Right atrium auricular region (tissue), 2 donors: ENCODE data around the gene RASGRF2. TPM values are rescaled to one million over a fixed set of nuclear protein-coding genes. Genes with fewer than 3 reads are reported as not detected.

ENCODE experiments used
- DNase-seq: peaks from one replicate; pipeline ENCODE4 v3.0.0-alpha.2; 2019; ENCODE audit warnings: low spot score
- H3K27ac ChIP-seq, 2 donors: fragments of 200-600 bp; sonication (generic); 1 replicate in 1 of 2; 2 replicates in 1 of 2; pipeline ENCODE4 v1.5.1; 2016 to 2019
- H3K27me3 ChIP-seq, 2 donors: fragments of 200-600 bp; sonication (generic); one replicate each; pipeline versions ENCODE4 v1.5.1 to v1.6.0; 2017 to 2019
- H3K36me3 ChIP-seq: fragments of 200-600 bp; sonication (generic); one replicate; pipeline ENCODE4 v1.5.1; 2016
- H3K4me1 ChIP-seq, 2 donors: fragments of 200-600 bp; sonication (generic); one replicate each; pipeline versions ENCODE4 v1.5.1 to v1.6.0; 2017 to 2019
- H3K4me3 ChIP-seq, 2 donors: fragments of 200-600 bp; sonication (generic); 1 replicate in 1 of 2; 2 replicates in 1 of 2; pipeline ENCODE4 v1.5.1; 2017 to 2019; ENCODE audit warnings: mild to moderate bottlenecking in 1 of 2, moderate library complexity in 1 of 2
- H3K9me3 ChIP-seq, 2 donors: fragments of 200-600 bp; sonication (generic); one replicate each; pipeline ENCODE4 v1.5.1; 2019
- CTCF ChIP-seq, 2 donors: fragments of 200-600 bp; sonication (generic); IDR thresholded peaks; one replicate each; pipeline ENCODE4 v1.5.1; 2019; ENCODE audit warnings: antibody characterized with exemption in 2 of 2
- total RNA-seq, 2 donors: library from RNA; depleted of rRNA; stranded (reverse); fragments of >200 nt; gene quantifications; one replicate each; pipeline ENCODE4 v1.1.0, GENCODE V29; 2016

Gene RASGRF2
- total RNA-seq, 2 donors from 2014 or later = 3.5 to 6.3 TPM

- DNase-seq = peak; percentile 91
- H3K36me3 ChIP-seq = no peaks in the 10 kb centered on the region
- peak overlapping the region; percentile 92 to 94 for H3K27ac ChIP-seq
- H3K4me3 ChIP-seq = peak overlapping the region; percentile 47 to 54
- no peaks in the 10 kb centered on the region for H3K27me3 ChIP-seq
- H3K9me3 ChIP-seq = no peaks in the 10 kb centered on the region
- no peak for TF ChIP-seq CTCF (IDR thresholded peaks at IDR 0.05)
- H3K4me1 ChIP-seq = peaks cover 0 to 52% of the 10 kb centered on the region in 2 donors
Observed at GRCh38 chr5:81232464-81233079, 272.4 kb downstream of the RASGRF2 start.

- DNase-seq = peak; percentile 86
- Histone ChIP-seq H3K9me3 (no peaks in the 10 kb centered on the region), H3K27ac (peak within 1 kb of the TSS; percentile 92 to 94), H3K27me3 (no peaks in the 10 kb centered on the region), H3K4me3 (peak within 1 kb of the TSS; percentile 47 to 54), H3K36me3 (no peaks in the 10 kb centered on the region), H3K4me1 (peaks cover 0 to 58% of the 10 kb centered on the region in 2 donors)
- no peak for TF ChIP-seq CTCF (IDR thresholded peaks at IDR 0.05)
Observed at GRCh38 chr5:81233080-81233634, 273.0 kb downstream of the RASGRF2 start, which contains the start of gene CKMT2. Gene CKMT2 (plus strand): TSS chr5:81233322. CDS start chr5:81251133, 17,811 bp downstream.

DNA sequence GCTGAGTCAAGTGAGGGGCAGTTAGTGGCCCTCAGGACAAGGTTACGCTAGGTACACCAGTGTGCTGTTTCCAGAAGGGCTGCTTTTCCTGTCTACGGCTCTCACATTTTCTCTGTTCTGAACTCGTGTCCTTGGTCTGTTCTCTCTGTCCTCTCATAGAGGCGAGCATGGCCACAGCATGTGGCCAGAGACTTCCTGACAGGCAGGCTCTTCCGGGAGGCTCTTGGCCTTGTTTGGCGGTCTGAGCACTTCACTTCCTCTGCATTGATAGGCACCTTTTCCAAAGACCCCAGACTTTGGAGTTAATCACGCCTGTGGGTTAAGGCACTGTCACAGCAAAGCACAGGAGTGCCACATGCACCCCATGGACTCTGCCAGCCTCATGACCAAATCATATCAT lies 274.1 kb downstream of the RASGRF2 start:
- DNase-seq = no peak
- no peaks in the 10 kb centered on the region for H3K27me3 ChIP-seq
- H3K9me3 ChIP-seq = no peaks in the 10 kb centered on the region
- H3K27ac ChIP-seq = peak overlapping the region; percentile 92 to 94
- H3K4me3 ChIP-seq = peak overlapping the region; percentile 47 to 54
- no peak for TF ChIP-seq CTCF (IDR thresholded peaks at IDR 0.05)
- peaks cover 7% of the 10 kb centered on the region for H3K36me3 ChIP-seq
- peaks cover 0 to 62% of the 10 kb centered on the region in 2 donors for H3K4me1 ChIP-seq

GRCh38 chr5:81234801-81235200 lies 274.6 kb downstream of the RASGRF2 start:
- DNase-seq = no peak
- H3K4me1 ChIP-seq = peaks cover 0 to 67% of the 10 kb centered on the region in 2 donors
- H3K27ac ChIP-seq = peak overlapping the region; percentile 92 to 94
- peak overlapping the region; percentile 47 to 54 for H3K4me3 ChIP-seq
- TF ChIP-seq CTCF (IDR thresholded peaks at IDR 0.05) = no peak
- H3K9me3 ChIP-seq = no peaks in the 10 kb centered on the region
- H3K36me3 ChIP-seq = peaks cover 12% of the 10 kb centered on the region
- H3K27me3 ChIP-seq = no peaks in the 10 kb centered on the region

- Histone ChIP-seq H3K9me3 (no peaks in the 10 kb centered on the region), H3K27me3 (no peaks in the 10 kb centered on the region), H3K27ac (peak overlapping the region; percentile 92 to 94), H3K4me3 (peak overlapping the region; percentile 47 to 54), H3K4me1 (peaks cover 0 to 74% of the 10 kb centered on the region in 2 donors), H3K36me3 (peaks cover 16% of the 10 kb centered on the region)
- DNase-seq = no peak
- no peak for TF ChIP-seq CTCF (IDR thresholded peaks at IDR 0.05)
Observed at GRCh38 chr5:81235287-81236072, 275.3 kb downstream of the RASGRF2 start.
